AG09309 (cell line): ENCODE measurements around the gene KDM6A.
"Not testable (repeated sequence)": the region's sequence is repeated elsewhere in the genome, so short reads cannot be mapped to it uniquely, and the experiment has no call there.

Experiments used
- DNase-seq: peaks from one replicate; pipeline ENCODE4 v3.0.0-alpha.2; 2010; ENCODE audit warnings: low read depth
- H3K4me3 ChIP-seq: 2 replicates; pipeline ENCODE4 v1.5.1; 2011; ENCODE audit warnings: mild to moderate bottlenecking, low read depth, low read length, moderate library complexity; ENCODE audit not compliant: control insufficient read depth
- CTCF ChIP-seq: IDR thresholded peaks from 2 replicates; pipeline ENCODE4 v1.5.1; 2011; ENCODE audit warnings: mild to moderate bottlenecking, low read depth, low read length, inconsistent platforms; ENCODE audit not compliant: insufficient read depth, control insufficient read depth; ENCODE audit errors: missing control alignments

Gene KDM6A

GRCh38 chrX:45134315-45134731, 261.3 kb downstream of the KDM6A start:
- DNase-seq: no peak
- no peak for TF ChIP-seq CTCF
- H3K4me3 ChIP-seq: no peak overlapping the region

- no peak for DNase-seq
- TF ChIP-seq CTCF: no peak
- H3K4me3 ChIP-seq: no peak overlapping the region
Measured at GRCh38 chrX:45134775-45135174, 261.8 kb downstream of the KDM6A start.

GRCh38 chrX:45135391-45136075, 262.5 kb downstream of the KDM6A start:
- DNase-seq, H3K4me3 ChIP-seq: not testable (repeated sequence)

GRCh38 chrX:45137531-45137930, 264.5 kb downstream of the KDM6A start:
- TF ChIP-seq CTCF: no peak

GRCh38 chrX:45138525-45138924, 265.5 kb downstream of the KDM6A start:
- no peak for DNase-seq
- no peak overlapping the region for H3K4me3 ChIP-seq
- TF ChIP-seq CTCF: no peak

More at GRCh38 chrX:45137531-45137930, 264.5 kb downstream of the KDM6A start:
- no peak overlapping the region for H3K4me3 ChIP-seq
- no peak for DNase-seq

- no peak for DNase-seq
- TF ChIP-seq CTCF: no peak
- H3K4me3 ChIP-seq: no peak overlapping the region
Measured at GRCh38 chrX:45140812-45141211, 267.8 kb downstream of the KDM6A start.

- no peak overlapping the region for H3K4me3 ChIP-seq
- no peak for DNase-seq
- TF ChIP-seq CTCF: no peak
Measured at GRCh38 chrX:45142185-45142584, 269.2 kb downstream of the KDM6A start.
